GM21529 (cell line): Measurements from ENCODE around the gene POLN.

Experiments
- ATAC-seq: cut with Tn5 transposase; IDR thresholded peaks from one replicate; pipeline ENCODE4 v1.9.1; 2021; ENCODE audit not compliant: unreplicated experiment

POLN gene

DNA sequence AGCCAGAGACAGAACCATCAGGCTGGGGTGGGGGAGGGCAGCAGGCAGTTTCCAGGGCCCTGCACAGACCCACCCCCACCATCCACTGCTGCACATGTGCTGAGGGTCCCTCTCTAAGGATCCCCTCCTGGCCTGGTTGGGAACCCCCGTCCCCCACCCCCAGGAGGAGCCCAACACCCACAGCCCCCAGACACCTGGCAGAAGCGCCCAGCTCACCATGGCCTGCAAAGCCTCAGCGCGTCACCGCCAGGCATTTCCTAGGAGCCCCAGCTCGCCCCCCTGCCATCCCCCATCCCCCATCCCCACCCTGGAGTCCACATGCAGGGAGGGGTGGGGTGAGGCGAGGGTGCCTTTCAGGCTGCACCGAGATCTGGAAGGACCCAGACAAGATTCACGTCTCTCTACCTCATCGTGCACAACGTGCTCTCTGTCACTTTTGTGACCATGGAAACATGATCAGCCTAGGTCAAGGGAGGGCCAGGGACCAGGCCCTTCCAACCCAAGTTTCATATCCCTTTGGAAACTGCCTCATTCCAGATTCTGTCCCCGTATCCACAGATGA is 10.7 kb upstream of the POLN start:
- ATAC-seq, result no peak

DNA sequence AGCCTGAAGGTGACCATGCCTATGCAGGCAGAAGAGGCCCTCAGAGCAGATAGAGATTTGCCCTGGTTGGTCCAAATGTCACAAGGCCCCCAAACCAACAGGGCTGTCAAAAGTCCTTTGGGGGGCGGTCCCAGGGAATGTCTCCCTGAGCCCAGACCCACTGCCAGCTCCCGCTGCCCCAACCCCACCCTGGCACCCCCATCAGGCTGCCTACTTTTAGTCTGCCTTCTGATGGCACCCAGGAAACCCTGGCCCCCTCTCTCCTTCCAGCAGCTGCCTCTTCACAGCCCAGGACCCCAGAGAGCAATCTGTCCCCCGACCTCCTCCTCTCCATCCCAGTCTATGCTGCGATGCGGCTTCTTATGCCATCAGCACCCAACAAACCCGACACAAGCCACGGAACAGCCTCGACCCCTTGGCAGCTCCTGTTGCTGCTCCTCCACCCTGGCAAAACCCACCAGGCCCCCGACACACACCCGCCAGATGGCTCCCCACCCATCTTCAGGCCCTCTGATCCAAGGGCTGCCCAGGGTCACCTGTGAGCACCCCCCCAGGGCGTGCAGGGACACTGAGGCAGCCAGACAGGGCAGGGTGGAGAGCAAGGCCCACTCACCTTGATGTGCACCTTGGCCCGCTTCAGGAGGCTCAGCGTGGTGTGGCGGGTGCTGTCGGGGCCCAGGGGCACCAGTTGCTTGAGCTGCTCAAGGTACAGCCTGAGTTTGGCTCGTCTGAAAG is 10.0 kb upstream of the POLN start:
- ATAC-seq, result no peak

DNA sequence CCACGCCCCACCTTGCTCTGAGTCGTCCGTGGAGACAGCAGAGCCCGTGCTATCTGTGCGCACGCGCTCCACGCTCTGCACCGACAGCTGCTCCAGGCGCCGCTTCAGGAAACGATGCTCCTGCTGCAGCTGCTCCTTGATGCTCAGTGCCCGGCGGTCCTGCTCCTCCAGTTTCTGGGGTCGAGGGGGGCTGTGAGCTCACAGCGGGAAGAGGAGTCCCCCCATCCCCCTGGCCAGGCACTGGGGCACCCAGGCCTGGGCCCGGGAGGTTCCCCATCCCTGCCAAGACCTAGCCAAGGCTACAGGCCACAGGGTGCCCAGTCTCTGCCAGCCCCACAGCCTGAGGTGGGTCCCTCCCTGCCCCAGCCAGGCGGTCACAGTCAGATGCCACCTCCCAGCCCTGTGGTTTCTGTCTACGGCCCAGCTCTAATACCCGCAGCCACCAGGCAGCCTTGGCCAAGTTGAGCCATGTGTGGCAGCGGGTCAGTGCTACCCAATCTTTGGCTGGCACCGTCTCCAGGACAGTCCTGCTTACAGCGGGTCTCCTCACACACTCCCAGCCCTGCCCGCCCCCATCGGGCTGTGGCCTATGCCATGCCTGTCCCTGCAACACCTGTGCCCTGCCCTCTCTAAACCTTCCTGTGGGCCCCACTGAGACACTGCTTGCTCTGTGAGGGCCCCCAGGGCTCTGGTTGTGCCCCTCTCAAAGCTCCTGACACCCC is 9.3 kb upstream of the POLN start:
- ATAC-seq, result no peak

DNA sequence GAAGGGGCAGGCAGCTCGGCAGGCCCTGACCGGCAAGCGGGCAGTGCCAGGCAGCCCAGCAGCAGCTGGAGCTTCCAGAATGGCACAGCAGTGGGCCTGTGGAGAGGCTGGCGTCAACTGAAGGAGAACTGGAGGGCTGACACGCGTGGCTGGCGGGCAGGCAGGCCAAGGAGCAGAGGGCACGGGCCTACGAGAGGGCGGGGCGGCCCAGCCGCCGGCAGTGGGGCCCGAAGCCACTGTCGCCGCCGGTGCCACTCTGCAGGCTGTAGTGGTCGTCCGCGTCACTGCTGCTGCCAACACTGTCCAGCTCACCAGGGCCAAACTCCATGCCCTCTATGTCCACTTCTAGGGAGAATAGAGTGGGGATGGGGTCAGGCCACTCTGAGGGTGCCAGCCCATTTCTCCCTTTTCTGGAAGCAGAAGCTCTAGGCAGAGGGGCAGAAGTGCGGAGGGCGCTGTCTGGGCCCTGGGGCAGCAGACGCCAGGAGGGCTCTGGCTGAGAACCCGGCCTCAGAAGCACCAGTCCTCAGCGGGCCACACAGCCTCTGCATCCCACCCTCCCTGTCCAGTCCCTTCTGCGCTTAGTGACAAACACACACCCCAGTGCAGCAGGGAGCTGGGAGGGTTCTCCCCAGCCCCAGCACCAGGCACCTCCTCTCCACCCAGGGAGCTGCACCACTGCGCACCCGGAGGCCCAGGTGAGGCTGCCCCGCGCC is 8.6 kb upstream of the POLN start:
- no peak for ATAC-seq

DNA sequence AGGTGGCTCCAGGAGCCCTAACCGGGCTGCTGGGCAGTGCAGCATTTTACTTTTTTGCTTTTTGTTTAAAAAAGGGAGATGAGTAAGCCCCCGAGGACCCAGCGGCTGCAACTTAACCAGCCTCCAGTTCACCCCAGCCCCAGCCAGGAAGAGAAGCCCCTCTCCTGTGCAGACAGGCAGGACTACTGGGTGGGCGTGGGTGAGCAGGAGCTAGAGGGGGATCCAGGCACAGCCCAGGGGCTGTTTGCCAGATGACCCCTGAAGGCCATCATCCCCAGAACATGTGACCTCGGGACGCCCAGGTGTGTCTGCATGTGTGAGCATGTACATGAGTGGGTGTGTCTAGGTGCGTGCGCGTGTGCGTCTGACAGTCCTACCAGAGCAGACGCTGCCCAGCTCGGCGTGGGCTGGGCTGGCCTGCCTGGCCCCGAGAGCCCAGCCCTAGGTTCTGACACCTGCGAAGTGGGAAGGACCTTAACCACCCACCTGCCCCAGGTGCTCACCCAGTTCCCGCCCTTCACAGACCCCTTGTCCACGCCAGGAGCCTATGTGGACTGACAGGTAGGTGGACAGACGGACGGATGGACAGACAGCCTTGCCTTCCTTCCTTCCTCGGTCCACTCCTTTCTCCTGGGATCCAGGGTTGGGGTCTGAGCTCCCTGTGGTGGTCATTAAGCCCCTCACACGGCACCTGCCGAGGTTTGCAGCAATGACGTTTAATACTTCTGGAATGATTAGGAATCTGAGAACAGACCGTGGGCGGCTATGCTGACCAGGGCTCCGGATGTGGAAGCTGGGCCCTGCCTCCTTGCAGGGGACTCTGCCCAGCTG is 7.8 kb upstream of the POLN start:
- ATAC-seq, result no peak

- ATAC-seq, result no peak
These were observed 6.9 kb upstream of the POLN start for GRCh38 chr4:2248821-2249261.

- no peak for ATAC-seq
These were observed 6.3 kb upstream of the POLN start for GRCh38 chr4:2248044-2248780.

DNA sequence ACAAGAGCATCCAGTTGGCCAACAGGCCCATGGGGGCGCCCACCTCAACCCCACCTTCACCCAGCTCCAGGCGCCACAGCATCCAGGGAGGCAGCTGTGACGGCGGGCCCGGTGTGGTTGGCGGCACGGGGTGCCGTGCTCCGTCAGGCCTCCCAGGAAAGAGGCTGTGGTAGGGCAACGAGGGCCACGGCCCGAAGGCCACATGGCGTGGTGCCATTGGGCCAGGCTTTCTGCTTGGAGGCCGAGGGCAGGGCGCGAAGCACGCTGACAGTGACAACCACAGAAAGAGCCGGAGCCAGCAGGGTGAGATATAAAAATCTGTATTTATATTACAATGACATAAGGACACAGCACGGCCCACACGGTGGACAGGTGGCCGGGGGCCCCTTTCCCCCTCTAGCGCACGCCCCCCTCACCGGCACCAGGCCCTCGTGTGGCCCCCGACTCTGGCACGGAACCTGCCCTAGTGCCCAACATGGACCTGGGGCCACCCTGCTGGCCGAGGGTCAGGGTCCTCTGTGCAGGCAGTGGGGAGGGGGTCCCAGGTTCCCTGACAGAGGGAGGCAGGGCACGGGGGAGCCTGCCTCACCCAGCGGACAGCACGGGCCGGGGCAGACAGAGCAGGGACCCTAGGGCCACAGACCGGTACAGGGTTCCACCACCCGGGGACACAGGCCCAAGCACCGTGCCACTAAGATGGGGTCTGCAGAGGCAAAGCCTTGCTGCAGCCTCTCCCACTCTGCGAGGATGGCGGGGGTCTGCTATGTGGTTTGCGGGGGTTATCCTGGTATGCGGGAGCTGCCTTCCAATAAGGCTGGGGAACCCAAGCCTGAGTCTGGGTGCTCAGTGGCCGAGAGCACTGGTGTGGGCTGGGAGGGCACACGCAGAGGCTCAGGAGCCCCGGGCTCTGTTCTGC is 5.5 kb upstream of the POLN start:
- no peak for ATAC-seq

- ATAC-seq, result no peak
These were observed 4.6 kb upstream of the POLN start for GRCh38 chr4:2246384-2247127.

DNA sequence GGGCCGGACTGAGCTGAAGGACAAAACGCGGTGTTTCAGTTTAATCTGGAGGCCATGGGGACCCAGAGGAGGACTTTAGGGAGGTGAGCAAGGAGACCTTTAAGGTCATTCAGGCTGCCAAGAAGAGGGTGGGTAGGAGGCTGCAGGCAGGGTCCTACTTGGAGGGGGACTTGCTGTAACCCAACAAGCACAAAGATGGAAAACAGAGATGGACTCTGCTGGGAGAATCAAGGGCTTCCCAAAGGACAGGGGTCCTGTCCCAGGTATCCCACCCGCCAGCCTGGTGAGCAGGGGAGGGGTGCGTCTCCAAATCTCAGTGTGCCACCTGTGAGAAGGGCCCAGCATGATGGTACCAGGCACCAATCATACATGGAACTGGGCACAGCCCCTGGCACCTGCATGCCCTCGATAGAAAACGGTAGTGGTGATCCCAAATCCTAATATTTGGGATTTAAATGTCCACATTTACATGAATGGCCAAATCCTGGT is 3.9 kb upstream of the POLN start:
- ATAC-seq, result no peak

DNA sequence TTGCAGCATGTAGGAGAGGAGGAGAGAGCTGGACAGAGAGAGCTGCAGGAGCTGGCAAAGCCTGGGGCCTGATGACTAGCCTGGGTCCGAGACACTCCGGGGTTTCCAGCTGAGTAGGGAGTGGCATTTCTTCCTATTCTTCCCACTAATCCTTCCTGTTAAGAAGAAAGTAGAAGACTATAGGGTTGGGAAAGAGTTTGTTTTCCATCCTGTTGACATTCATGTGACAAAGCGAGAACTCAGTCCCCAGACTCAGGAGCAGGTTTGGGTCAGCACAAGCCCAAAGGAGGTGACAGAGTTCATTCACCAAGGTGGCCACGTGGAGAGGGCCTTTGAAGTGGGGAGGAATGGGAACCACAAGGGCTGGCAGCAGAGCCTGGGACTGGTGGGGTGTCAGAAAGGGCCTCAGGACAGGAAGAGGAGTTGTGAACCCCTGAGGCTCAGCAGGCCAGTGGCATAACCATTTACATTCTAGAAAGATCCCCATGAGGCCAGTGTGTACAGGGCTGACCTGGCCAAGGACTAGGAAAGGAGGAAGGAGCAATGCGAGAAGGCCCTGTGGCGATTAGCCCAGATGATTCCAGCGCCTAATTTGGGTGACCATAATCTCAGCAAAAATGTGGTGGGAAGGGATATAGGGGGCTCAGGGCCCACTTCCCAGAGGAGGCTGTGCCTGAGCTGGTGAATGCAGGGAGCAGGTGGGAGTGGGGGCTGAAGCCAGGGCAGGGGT is 3.3 kb upstream of the POLN start:
- ATAC-seq, result no peak

GRCh38 chr4:2243681-2244380 is 1.9 kb upstream of the POLN start:
- ATAC-seq, result no peak

GRCh38 chr4:2241003-2241402 is 918 bp downstream of the POLN start:
- ATAC-seq, result no peak

DNA sequence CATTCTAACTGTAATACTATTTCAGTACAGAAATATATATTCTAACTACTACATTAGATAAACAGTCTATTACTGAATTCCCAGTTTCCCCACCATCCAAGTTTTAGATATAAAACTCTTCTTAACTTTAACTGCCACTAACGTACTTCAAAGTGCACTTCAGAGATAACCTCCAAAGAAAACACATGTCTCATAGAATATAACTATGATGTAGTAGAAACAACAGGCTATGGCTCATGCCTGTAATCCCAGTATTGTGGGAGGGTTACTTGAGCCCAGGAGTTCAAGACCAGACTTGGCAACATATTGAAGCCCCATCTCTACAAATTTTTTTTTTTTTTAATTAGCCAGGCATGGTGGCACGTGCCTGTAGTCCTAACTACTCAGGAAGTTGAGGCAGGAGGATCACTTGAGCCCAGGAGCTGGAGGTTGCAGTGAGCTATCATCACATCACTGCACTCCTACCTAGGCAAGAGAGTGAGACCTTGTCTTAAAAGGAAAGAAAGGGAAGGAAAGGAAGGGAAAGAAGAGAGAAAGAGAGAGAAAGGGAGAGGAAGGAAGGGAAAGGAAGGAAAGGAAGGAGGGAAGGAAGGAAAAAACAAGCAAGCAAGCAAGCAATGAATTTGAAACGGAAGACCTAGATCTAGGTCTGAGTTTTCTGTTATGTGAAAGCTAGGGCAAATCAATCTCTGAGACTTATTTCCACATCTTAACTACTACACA is 4.8 kb downstream of the POLN start:
- no peak for ATAC-seq

DNA sequence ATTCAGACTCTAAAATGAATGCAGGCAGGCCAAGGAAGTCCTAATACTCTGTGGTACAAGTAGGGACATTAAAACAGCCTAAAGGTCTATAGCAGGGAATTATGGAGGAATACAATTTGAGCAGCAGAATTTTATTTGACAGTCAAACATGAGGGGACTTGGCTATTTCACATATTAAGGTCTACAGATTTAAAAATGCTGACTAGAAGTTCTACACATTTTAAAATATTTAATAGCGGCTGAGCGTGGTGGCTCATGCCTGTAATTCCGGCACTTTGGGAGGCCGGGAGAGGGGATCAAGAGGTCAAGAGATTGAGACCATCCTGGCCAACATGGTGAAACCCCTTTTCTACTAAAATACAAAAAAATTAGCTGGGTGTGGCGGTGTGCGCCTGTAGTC is 10.8 kb downstream of the POLN start:
- ATAC-seq, result no peak

GRCh38 chr4:2226261-2226660 is 15.7 kb downstream of the POLN start:
- no peak for ATAC-seq
